GM18502 (cell line): Measurements from ENCODE around the gene KLHL26.

Source experiments
- ATAC-seq: cut with Tn5 transposase; IDR thresholded peaks from one replicate; pipeline ENCODE4 v1.9.1; 2021; ENCODE audit warnings: mild to moderate bottlenecking; ENCODE audit not compliant: unreplicated experiment, poor library complexity

KLHL26 gene

DNA sequence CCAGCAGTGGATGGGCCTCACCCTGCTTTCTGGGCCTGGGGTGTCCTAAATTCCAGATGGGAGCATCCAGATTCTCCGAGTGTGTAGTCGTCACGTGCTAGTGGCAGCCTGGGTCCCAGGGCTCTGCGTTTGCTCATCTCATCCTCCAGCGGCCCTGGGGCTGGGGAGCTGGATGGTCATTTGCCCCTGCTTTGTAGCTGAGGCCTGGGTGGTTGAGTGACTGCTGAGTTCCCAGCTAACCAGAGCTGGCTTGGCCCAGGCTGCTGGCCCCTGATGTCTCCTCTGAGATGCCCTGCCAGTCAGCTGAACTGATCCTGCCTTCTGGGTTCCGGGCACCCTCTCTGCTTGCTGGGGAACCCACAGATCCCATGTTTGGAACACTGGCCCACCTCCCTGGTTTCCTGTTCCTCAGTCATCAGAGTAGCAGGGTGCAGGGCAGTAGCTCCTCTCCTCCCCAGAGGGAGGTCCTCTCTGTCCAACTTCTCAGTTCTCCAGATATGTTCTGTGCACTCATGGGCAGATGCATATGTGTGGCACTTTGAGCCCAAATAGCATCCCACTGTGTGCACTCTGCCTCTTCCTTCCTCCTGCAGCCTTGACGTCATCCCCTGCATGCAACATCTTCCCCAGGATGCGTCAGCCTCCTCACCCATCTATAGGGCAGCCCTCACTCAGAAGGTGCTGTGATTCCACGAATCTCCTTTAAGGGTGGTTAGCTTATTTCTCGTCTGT is 24.3 kb downstream of the KLHL26 start:
- no peak for ATAC-seq

DNA sequence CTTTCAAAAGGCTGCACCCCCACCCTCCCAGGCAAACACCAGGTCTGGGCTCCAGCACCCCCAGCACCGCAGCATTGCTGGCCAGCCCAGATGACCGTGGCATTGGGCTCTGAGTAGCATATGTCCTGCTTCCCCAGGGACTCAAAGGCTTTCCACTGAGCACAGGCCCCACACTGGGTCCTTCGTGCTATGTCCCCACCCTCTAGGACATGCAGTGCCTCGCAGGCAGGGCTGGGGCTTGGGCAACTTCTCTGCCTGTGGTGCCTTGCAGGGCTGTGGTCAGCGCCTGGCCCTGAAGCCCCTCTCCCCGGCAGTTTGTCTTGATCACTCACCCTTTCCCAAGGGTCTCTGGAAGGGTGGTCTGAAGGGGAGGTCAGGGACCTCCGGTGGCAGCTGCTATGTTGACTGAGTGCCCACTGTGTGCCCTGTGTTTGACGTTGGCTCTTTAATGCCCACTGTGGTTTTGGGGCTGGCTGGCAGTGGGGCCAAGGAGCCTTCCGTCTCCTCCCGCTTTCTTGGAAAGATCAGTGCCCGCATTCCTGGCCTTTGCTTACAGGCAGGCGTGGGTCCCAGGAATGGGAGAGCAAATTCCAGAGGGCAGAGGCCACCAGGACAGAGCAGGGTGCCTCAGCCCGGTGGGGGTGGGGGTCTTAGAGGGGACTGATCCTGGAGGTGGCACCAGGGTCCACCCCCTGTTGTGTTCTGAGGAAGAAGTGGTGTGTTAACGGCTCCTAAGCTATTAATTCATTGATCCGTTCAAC is 26.3 kb downstream of the KLHL26 start:
- no peak for ATAC-seq

DNA sequence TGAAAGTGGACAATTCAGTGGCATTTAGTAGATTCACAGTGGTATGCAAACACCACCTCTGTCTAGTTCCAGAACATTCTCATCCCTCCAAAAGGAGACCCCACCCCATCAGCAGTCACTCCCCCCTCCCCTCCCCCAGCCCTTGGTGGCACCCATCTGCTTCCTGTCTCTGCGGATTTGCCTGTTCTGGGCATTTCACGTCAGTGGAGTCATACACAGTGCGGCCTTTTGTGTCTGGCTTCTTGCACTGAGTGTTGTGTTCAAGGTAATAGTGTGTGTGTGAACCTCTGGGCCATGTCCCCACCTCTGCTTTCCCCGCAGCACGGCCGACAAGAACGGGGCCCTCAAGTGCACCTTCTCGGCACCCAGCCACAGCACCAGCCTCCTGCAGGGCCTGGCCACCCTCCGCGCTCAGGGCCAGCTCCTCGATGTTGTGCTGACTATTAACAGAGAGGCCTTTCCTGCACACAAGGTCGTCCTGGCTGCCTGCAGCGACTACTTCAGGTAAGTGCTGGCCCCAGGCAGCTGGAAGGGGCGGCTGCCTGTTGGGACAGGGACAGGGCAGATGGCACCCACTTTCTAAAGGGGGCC is 27.2 kb downstream of the KLHL26 start:
- no peak for ATAC-seq

DNA sequence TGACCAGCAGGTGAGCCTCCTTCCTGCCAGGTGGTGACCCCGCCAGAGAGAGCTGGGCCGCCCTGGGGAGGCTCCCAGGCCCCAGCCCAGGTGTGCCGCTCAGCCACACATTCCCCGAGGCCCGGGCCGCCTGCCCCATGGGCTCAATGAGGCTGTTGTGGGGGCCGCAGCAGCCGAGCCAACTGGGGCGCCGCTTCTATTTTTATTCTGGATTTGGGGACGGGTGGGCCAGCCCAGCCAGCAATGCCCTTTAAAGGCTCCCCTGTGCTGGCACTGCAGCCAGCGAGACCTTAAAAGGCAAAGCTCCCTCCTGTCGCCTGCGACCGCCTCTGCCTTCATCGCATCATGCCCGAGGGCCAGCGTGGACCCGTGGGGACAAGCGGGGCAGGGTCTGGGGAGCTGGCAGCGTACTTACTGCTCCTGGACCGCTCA is 29.0 kb downstream of the KLHL26 start:
- ATAC-seq, result no peak

DNA sequence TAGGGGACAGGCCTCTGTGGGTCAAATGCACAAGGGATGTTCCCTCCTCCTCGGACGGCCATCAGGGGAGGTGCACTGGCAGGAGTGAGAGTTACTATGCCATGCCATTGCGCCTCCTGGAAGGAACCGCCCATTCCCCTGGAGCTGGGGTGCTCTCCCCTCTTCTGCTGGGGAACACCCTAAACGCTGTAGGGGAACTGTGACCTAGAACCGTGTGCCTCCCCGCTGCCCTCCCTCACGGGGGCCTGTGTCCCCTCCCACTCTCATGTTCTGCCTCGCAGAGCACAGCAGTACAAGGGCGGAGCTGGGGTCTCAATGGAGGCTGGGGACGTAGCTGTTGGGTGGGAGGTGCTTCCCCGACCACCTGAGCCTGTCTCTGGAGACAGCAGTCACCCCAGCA is 29.5 kb downstream of the KLHL26 start:
- ATAC-seq, result no peak

DNA sequence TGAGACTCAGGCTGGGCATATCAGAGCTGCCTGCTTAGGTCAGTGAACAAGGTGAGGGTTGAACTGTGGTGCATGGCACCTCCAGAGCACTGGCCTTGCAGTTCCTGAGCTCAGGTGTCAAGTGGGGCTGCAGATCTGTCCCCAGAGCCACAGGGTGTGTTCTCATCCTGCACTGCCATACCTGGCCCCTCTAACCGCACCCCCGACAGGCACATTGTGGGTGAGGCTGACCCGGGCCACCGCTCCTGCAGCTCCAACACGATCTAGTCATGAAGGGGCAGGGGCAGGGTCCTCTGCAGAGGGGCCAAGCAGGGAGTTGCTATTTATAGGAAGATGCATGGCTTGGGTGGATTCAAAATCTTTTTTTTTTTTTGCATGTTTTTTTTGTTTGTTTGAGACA is 30.0 kb downstream of the KLHL26 start:
- ATAC-seq, result no peak

DNA sequence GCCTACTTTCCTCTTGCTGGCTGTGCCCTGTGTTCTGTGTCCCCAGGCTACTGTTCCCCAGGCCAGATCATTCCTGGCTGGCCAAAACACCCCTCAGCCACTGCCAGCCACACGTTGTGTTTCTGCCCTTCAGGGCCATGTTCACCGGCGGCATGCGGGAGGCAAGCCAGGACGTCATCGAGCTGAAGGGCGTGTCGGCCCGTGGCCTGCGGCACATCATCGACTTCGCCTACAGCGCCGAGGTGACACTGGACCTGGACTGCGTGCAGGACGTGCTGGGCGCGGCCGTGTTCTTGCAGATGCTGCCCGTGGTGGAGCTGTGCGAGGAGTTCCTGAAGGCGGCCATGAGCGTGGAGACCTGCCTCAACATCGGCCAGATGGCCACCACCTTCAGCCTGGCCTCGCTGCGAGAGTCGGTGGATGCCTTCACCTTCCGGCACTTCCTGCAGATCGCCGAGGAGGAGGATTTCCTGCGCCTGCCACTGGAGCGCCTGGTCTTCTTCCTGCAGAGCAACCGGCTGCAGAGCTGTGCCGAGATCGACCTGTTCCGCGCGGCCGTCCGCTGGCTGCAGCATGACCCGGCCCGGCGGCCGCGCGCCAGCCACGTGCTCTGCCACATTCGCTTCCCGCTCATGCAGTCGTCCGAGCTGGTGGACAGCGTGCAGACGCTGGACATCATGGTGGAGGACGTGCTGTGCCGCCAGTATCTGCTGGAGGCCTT is 30.9 kb downstream of the KLHL26 start:
- ATAC-seq, result no peak

DNA sequence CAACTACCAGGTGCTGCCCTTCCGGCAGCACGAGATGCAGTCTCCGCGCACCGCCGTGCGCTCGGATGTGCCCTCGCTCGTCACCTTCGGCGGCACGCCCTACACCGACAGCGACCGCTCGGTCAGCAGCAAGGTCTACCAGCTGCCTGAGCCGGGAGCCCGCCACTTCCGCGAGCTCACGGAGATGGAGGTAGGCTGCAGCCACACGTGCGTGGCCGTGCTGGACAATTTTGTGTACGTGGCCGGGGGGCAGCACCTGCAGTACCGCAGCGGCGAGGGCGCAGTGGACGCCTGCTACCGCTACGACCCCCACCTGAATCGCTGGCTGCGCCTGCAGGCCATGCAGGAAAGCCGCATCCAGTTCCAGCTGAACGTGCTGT is 31.4 kb downstream of the KLHL26 start:
- ATAC-seq, result no peak

DNA sequence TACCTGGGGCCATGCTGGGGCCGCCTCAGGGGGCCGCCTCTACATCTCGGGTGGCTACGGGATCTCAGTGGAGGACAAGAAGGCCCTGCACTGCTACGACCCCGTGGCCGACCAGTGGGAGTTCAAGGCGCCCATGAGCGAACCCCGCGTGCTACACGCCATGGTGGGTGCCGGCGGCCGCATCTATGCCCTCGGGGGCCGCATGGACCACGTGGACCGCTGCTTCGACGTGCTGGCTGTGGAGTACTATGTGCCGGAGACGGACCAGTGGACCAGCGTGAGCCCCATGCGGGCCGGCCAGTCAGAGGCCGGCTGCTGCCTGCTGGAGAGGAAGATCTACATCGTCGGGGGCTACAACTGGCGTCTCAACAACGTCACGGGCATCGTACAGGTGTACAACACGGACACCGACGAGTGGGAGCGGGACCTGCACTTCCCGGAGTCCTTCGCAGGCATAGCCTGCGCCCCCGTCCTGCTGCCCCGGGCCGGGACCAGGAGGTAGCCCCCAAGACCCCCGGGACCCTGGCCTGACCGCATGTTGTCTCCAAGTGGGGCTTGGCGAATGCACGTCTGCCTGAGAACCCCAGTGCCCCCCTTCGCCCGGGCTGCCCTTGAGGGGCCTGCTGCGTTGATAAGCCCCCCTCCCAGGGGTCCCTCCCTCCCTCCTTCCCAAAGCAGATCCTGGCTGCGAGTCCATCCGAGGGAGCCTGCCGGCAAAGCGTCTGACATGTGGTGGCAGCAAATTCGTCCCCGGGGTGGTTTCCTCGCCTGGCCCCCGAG is 32.1 kb downstream of the KLHL26 start:
- ATAC-seq, result no peak

DNA sequence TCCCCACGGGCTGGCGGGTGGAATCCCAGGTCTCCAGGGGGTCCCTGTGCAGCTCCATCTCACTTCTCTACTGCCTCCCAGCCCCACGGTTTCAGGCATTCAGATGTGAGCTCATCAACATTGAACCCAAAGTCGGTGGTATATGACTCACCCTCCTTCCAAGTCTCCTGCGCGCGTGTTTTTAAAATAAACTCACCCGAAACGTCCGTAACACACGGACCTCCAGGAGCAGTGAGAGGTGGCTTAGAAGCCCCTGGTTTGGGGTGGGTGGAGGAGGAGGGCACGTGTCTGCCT is 32.6 kb downstream of the KLHL26 start:
- ATAC-seq, result no peak

DNA sequence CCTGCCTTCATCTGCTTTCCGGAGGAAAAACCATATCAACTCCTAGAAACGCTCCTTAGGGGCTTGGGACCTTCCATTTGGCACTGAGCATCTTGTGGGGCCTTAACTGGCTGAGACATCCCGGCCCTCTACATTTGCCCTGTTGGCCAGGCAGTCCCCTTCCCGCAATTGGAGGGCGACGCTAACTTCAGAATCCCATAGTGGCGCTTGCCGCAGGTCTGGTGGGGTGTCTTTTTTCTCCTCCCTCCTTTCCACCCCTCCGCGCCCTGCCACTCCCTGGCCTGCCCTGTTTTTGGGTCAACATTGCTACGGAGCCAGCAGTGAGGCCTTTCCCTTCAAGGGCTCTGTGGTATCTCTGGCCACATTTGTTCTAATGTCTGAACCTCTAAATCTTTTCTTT is 33.1 kb downstream of the KLHL26 start:
- no peak for ATAC-seq

DNA sequence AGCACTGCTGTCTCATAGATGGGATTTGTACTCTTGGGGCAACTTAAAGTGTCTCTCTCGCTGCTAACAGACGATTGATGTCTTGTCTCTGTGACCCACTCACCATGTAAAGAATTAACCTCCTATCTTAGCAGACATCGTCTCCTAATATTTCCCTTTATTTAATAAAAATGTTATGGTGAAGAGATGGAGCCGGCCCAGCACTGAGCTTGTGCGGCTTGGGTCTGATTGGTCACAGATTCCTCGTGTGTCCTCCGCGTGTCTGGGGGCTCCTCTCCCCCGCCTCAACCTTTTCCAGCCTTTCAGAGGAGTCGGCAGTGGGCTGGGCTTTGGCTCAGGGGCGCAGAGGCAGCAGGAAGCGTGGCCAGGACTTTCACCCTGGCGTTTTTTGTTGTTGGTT is 33.5 kb downstream of the KLHL26 start:
- no peak for ATAC-seq

DNA sequence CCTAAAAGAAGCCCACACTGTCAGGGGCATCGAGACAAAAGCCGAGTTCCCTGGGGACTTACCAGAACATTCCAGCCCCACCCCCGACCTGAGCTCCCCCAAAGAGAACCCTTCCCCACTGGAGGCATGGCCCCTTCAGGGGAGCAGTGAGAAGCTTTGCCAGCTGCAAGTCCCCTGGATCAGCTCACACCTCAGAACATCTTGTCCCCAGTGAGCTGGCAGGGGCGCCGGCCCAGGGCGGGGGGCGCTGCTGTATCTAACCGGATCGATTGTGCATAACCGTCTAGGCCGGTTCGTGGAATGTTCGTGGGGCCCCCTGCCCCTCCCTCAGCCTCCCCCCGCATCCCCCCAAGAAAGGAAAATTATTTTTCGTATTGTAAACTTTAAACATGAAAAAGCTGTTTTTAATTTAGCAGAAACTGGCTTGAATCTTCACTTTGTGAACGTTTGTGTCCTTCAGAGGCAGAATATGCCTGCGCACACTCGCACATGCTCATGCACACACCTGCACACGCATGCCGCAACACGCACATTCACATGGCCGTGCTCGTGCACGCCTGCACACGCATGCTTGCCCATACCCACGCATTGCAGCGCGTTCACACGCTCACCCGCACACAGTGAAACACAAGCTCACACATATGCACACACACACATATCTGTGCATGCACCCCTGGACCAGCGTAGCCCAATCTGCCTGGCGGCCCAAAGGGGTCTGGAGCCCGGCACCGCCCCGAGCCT is 34.6 kb downstream of the KLHL26 start:
- ATAC-seq, result no peak

DNA sequence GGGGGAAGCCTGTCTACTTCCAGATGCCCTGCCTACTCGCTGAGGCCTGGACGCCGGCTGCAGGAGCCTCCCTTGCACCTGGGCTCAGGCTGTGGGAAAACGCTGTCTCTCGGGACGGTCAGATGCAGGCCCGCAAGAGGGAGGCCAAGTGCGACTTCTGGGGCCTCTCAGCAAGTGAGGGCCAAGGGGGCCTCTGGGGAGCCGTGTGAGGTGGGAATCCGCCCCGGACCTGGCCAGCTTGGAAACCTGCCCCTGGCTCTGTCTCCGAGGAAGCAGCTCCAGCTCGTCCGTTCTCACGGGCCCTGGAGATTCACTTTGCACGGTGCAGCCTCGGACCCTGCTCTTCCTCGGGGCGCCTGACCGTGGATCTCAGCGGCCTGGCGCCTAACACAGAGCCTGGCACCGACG is 35.2 kb downstream of the KLHL26 start:
- no peak for ATAC-seq

DNA sequence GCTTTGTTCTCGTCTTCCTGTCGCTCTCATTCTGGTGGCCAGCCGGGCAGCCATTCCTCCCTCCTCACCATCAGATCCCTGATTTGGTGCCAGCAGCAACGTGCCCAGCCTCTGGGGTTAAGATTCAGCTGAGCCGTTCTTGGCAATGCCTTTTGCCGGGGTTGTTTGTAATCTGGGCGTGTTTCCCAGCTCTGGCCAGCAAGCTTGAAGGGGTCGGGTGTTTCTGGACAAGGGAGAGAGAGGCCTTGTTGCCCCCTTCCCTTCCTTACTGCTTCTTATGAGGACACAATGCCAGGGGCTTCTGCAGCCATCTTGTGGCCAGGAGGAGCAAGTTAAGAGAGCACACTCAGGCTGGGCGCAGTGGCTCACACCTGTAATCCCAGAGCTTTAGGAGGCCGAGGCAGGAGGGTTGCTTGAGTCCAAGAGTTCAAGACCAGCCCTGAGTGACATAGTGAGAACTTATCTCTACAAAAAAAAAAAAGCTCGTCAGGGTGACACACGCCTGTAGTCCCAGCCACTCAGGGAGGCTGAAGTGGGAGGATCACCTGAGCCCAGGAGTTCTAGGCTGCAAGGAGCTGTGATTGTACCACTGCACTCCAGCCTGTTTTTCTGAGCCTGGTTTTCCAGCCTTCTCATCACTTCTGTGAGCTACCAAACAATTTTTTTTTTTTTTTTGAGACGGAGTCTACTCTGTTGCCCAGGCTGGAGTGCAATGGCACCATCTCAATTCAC is 35.9 kb downstream of the KLHL26 start:
- ATAC-seq, result no peak

DNA sequence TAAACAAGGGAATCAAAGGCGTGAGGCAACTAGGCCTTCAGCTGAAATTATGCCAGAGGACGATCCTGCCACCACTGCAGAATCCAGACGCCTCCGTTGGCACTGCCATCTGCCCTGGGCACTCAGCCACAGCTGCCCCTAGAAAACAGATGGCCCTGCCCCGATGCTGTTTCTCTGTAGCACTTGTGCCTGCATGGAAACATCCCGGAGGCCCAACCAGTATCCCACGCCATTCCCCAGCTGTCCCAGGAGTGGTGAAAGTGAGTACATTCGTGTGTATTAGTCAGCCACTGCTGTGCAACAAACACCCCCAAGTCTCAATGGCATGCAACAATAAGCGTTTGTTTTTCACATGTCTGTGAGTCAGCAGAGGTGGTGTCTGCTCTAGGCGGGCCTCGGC is 37.8 kb downstream of the KLHL26 start:
- no peak for ATAC-seq

DNA sequence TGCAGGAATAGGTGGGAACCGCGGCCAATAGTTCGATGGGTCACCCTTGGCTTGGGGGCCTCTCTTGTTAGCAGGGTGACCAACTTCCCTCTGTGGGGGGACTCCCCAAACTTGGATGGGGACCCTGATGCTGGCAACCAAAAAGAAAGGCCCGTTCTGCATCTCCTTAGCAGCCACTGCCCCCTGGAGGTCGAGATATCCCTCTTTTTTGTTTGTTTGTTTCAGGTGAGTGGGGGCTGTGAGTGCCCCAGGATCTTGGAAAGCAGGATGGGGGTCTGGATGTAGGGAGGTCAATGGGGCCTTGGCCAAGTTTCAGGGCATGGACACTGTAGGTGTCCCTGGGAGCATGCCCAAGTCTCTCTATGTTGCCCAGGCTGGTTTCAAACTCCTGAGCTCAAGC is 39.0 kb downstream of the KLHL26 start:
- no peak for ATAC-seq

DNA sequence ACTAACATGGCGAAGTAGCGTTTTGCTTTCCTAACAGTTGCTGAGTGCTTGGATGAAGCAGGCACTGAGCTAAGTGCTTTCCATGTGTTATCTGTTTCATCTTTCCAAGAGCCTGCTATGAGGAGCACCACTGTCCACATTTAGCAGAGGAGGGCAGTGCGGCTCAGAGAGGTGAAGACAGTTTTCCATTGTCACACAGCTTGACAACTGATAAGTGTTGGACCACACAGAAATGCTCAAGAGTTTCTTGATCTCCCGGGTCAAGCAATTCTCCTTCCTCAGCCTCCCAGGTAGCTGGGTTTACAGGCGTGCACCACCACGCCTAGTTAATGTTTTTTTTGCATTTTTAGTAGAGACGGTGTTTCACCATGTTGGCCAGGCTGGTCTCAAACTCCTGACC is 39.9 kb downstream of the KLHL26 start:
- no peak for ATAC-seq

DNA sequence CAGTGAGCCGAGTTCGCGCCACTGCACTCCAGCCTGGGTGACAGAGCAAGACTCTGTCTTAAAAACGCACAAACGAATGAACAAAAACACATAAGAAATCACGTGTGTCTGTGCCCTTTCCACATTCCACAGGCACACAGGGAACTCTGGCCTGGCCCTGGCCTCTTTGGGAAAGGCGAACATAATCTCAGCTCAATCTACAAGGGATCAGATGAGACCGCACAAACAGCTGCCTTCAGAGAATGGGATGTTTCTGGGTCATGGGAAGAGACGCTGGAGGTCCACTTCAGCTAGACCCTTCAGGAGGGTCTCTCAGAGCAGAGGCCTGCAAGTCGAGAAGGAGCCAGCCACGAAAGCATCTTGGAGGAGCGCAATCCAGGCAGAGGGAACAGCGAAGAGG is 40.3 kb downstream of the KLHL26 start:
- no peak for ATAC-seq
